Measurements from ENCODE around the gene IRAK3.

DNA sequence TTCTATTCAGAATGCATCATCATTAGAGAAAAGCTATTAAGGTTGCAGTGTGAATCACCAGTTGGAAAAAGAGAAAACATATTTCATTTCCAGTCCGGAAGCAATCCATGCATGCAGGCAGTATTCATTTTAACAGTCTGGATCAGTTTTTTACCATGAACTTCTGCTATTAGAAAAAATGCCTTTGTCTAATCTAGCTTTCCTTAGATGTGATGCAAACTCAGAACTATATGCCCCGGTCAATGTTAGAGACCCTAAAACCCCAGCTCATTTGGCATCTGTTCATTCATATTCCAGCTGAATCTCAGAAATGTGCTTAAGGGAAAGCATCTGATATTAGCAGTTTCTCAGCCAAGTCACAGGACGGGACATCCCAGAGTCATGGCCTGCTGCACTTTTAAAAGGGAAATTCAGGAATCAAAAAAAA is 8.5 kb downstream of the IRAK3 start:
- no peak for TF ChIP-seq CTCF (IDR thresholded peaks at IDR 0.05)
- TF ChIP-seq POLR2A (IDR thresholded peaks at IDR 0.05), result no peak
